IMR-90 (cell line): Measurements from ENCODE around the gene TCP1. TPM values are rescaled to one million over a fixed set of nuclear protein-coding genes. Genes with fewer than 3 reads are reported as not detected.

Experiments
- ATAC-seq: fragments of 200-7000 bp; cut with Tn5 transposase; 2 replicates; pipeline ENCODE4 v1.9.1; 2020; ENCODE audit warnings: low read depth, mild to moderate bottlenecking, moderate library complexity
- BruUV-seq: library from RNA; stranded (reverse); fragments of 400-500 nt; replicated peaks from 2 replicates; lab custom pipeline; 2021; lab: Mats Ljungman, UMichigan
- CTCF ChIA-PET: fragments of 300-600 bp; formaldehyde crosslinking; extraction: SDS; loops from one replicate; lab custom pipeline; 2021; ENCODE audit warnings: antibody characterized with exemption; lab: Yijun Ruan, JAX
- POLR2A ChIA-PET: fragments of 300-600 bp; sonication (Branson Sonifier 250); formaldehyde crosslinking; loops from one replicate; lab custom pipeline; 2022; ENCODE audit warnings: antibody characterized with exemption; ENCODE audit not compliant: unreplicated experiment; lab: Charles Lee
- DNase-seq: peaks from one replicate; pipeline ENCODE4 v3.0.0; 2013
- H2AFZ ChIP-seq: replicated peaks from 2 replicates; pipeline ENCODE3; 2013; ENCODE audit warnings: low read length, mild to moderate bottlenecking; ENCODE audit not compliant: poor library complexity
- H2AK5ac ChIP-seq: 2 replicates; pipeline ENCODE4 v1.6.1; 2013; ENCODE audit warnings: low read depth, low read length, inconsistent platforms
- H2AK9ac ChIP-seq: replicated peaks from 2 replicates; pipeline ENCODE3; 2013; ENCODE audit warnings: mild to moderate bottlenecking, low read depth, low read length, moderate library complexity; ENCODE audit not compliant: poor library complexity
- H2BK120ac ChIP-seq: 2 replicates; pipeline ENCODE4 v1.6.1; 2013; ENCODE audit warnings: low read depth, low read length, inconsistent platforms
- H2BK15ac ChIP-seq: 3 replicates; pipeline ENCODE4 v1.6.1; 2013; ENCODE audit warnings: low read depth, low read length, inconsistent platforms
- H2BK20ac ChIP-seq: 2 replicates; pipeline ENCODE4 v1.6.1; 2013; ENCODE audit warnings: low read depth, mild to moderate bottlenecking, inconsistent platforms, low read length, moderate library complexity
- H2BK5ac ChIP-seq: 2 replicates; pipeline ENCODE4 v1.6.1; 2013; ENCODE audit warnings: mild to moderate bottlenecking, low read depth, low read length, inconsistent platforms; ENCODE audit not compliant: poor library complexity, severe bottlenecking
- H3K14ac ChIP-seq: replicated peaks from 2 replicates; pipeline ENCODE4 v1.6.1; 2013; ENCODE audit warnings: low read depth, low read length, inconsistent platforms
- H3K18ac ChIP-seq: 2 replicates; pipeline ENCODE4 v1.6.1; 2013; ENCODE audit warnings: low read depth, low read length, control low read depth
- H3K23ac ChIP-seq: 2 replicates; pipeline ENCODE4 v1.6.1; 2013; ENCODE audit warnings: low read depth, low read length, inconsistent platforms
- H3K27ac ChIP-seq: 2 replicates; pipeline ENCODE4 v1.5.1; 2013; ENCODE audit warnings: mild to moderate bottlenecking, control low read depth, low read length; ENCODE audit not compliant: insufficient read depth
- H3K27me3 ChIP-seq: 2 replicates; pipeline ENCODE4 v1.6.1; 2013; ENCODE audit warnings: low read length; ENCODE audit not compliant: control insufficient read depth, insufficient read depth
- H3K36me3 ChIP-seq: 2 replicates; pipeline ENCODE4 v1.6.1; 2013; ENCODE audit warnings: low read length, mixed read lengths; ENCODE audit not compliant: control insufficient read depth, insufficient read depth
- H3K4ac ChIP-seq: 2 replicates; pipeline ENCODE4 v1.6.1; 2013; ENCODE audit warnings: low read depth, low read length, inconsistent platforms
- H3K4me1 ChIP-seq: 2 replicates; pipeline ENCODE4 v1.6.1; 2013; ENCODE audit warnings: low read length, mixed read lengths; ENCODE audit not compliant: control insufficient read depth, insufficient read depth
- H3K4me2 ChIP-seq: 2 replicates; pipeline ENCODE4 v1.6.1; 2013; ENCODE audit warnings: low read depth, mild to moderate bottlenecking, control low read depth, low read length, moderate library complexity
- H3K4me3 ChIP-seq: 2 replicates; pipeline ENCODE4 v1.5.1; 2013; ENCODE audit warnings: low read depth, mild to moderate bottlenecking, control low read depth, low read length, moderate library complexity; ENCODE audit not compliant: insufficient read depth
- H3K56ac ChIP-seq: 2 replicates; pipeline ENCODE4 v1.6.1; 2013; ENCODE audit warnings: low read length, inconsistent platforms; ENCODE audit not compliant: insufficient read depth; ENCODE audit errors: extremely low read depth
- H3K79me1 ChIP-seq, 2 experiments: 2 replicates each; pipeline ENCODE4 v1.6.1; 2013; ENCODE audit warnings: low read length in 2 of 2, inconsistent platforms in 1 of 2, low read depth in 1 of 2
- H3K9ac ChIP-seq: 2 replicates; pipeline ENCODE4 v1.6.1; 2013; ENCODE audit warnings: low read depth, low read length, control low read depth
- H3K9me1 ChIP-seq: 2 replicates; pipeline ENCODE4 v1.6.1; 2013; ENCODE audit warnings: low read length, inconsistent platforms; ENCODE audit not compliant: insufficient read depth
- H3K9me3 ChIP-seq: 2 replicates; pipeline ENCODE4 v1.6.1; 2013; ENCODE audit warnings: low read length; ENCODE audit not compliant: control insufficient read depth, insufficient read depth
- H4K20me1 ChIP-seq: 2 replicates; pipeline ENCODE4 v1.6.1; 2013; ENCODE audit warnings: low read length, inconsistent platforms; ENCODE audit not compliant: insufficient read depth
- H4K5ac ChIP-seq: 2 replicates; pipeline ENCODE4 v1.6.1; 2013; ENCODE audit warnings: mild to moderate bottlenecking, low read depth, low read length, control low read depth
- H4K8ac ChIP-seq, 2 experiments: 2 replicates each; pipeline ENCODE4 v1.6.1; 2013; ENCODE audit warnings: low read depth in 2 of 2, low read length in 2 of 2, control low read depth in 1 of 2, inconsistent platforms in 1 of 2
- H4K91ac ChIP-seq: 2 replicates; pipeline ENCODE4 v1.6.1; 2013; ENCODE audit warnings: low read depth, low read length, inconsistent platforms; ENCODE audit not compliant: insufficient read depth
- CTCF ChIP-seq: conservative IDR thresholded peaks from 2 replicates; pipeline ENCODE4 v1.5.1; 2012; ENCODE audit warnings: mild to moderate bottlenecking, low read depth, low read length, improper control_type of control experiment
- ELK1 ChIP-seq: fragments of 150-350 bp; IDR thresholded peaks from 2 replicates; pipeline ENCODE4 v1.6.1; 2016; ENCODE audit warnings: low read depth, mild to moderate bottlenecking, low read length, moderate library complexity, borderline replicate concordance
- FOS ChIP-seq: fragments of 150-350 bp; IDR thresholded peaks from 2 replicates; pipeline ENCODE4 v1.6.1; 2016; ENCODE audit warnings: low read depth, low read length
- MAFK ChIP-seq: IDR thresholded peaks from 2 replicates; pipeline ENCODE4 v1.6.1; 2012; ENCODE audit warnings: low read depth, low read length, improper control_type of control experiment
- MXI1 ChIP-seq: IDR thresholded peaks from 2 replicates; pipeline ENCODE4 v1.6.1; 2012; ENCODE audit warnings: low read depth, mild to moderate bottlenecking, low read length, moderate library complexity, borderline replicate concordance
- NFE2L2 ChIP-seq: fragments of 150-350 bp; IDR thresholded peaks from 2 replicates; pipeline ENCODE4 v1.6.1; 2016; ENCODE audit warnings: low read depth, mild to moderate bottlenecking, low read length
- POLR2A ChIP-seq: IDR thresholded peaks from 2 replicates; pipeline ENCODE4 v1.6.1; 2012; ENCODE audit warnings: mild to moderate bottlenecking, low read depth, low read length
- RFX5 ChIP-seq: IDR thresholded peaks from 2 replicates; pipeline ENCODE4 v1.8.0; 2012; ENCODE audit warnings: low read depth, mild to moderate bottlenecking, low read length, moderate library complexity
- WGBS, 2 experiments: methylation state at CpG; one replicate each; pipeline versions ENCODE4 v1.1.5 to v1.1.7; 2013; ENCODE audit warnings: missing lambda C conversion rate in 2 of 2; ENCODE audit not compliant: insufficient read length in 1 of 2; ENCODE audit errors: extremely low coverage in 2 of 2; 5-methylcytosine and 5-hydroxymethylcytosine counted together
- dilution Hi-C: fragments of 300-500 bp; cut with HindIII; formaldehyde crosslinking; loops from one replicate; pipeline ENCODE4 v1.14.3; 2018; ENCODE audit warnings: low sequenced_read_pairs; ENCODE audit not compliant: unreplicated experiment
- in situ Hi-C: fragments of 300-500 bp; cut with MboI; formaldehyde crosslinking; loops from 3 replicates; pipeline ENCODE4 v1.14.3; 2019; ENCODE audit warnings: low sequenced_read_pairs, inconsistent platforms, mixed read lengths
- intact Hi-C: fragments of 100-400 bp; cut with micrococcal nuclease; formaldehyde crosslinking; loops from 2 replicates; pipeline ENCODE4 v1.10.0; 2022
- polyA plus RNA-seq, 3 experiments: library from polyadenylated mRNA; depleted of rRNA; stranded (reverse); fragments of >200 nt; gene quantifications; 2 replicates each; pipeline ENCODE4 v1.2.3, GENCODE V29; 2012; ENCODE audit warnings: low replicate concordance in 1 of 3
- total RNA-seq: library from RNA; depleted of rRNA; stranded (reverse); fragments of >200 nt; gene quantifications from 2 replicates; pipeline ENCODE4 v1.2.3, GENCODE V29; 2012

Gene TCP1
- total and polyA plus RNA-seq, 2 of the 4 experiments (the other 2 are of a cell fraction): 119 to 576 TPM

- CTCF ChIA-PET: interaction anchor here (1.0 kb wide), 1 partner anchor 10 kb away, joined by 3 read pairs; no protein-coding TSS in a partner anchor
- POLR2A ChIA-PET: interaction anchor here (0.6 kb wide), 1 partner anchor 108 kb away, joined by 3 read pairs; no protein-coding TSS in a partner anchor
- no peak overlapping the region for H2BK20ac ChIP-seq
- H3K14ac ChIP-seq: peak overlapping the region; percentile 91
- H2AK5ac ChIP-seq: peak overlapping the region; percentile 10; the same call in 1 of the 2 replicates
- H3K79me1 ChIP-seq: peaks cover 8 to 21% of the 10 kb centered on the region in 2 experiments; a peak in 3 of 4 replicates
- H4K8ac ChIP-seq: peak overlapping the region; percentile 74 to 82
- peak overlapping the region; percentile 95 for H3K23ac ChIP-seq
- H3K9me3 ChIP-seq: no peaks in the 10 kb centered on the region
- H2BK15ac ChIP-seq: no peak overlapping the region
- H2BK120ac ChIP-seq: no peak overlapping the region
- peak overlapping the region; percentile 81 for H3K27ac ChIP-seq
- TF ChIP-seq NFE2L2: no peak
- TF ChIP-seq CTCF: no peak
- TF ChIP-seq MXI1: 0 out of 2 replicates have a peak, but pooled peaks have one; percentile 12
- TF ChIP-seq FOS: no peak
- no peak for TF ChIP-seq MAFK
- no peak for TF ChIP-seq RFX5
- no peak for TF ChIP-seq ELK1
- no peak for TF ChIP-seq POLR2A
- peaks cover 21% of the 10 kb centered on the region for H4K20me1 ChIP-seq
- H3K9me1 ChIP-seq: no peaks in the 10 kb centered on the region
- H4K91ac ChIP-seq: peak overlapping the region; percentile 69
- peak overlapping the region; percentile 88 for H3K4ac ChIP-seq
- peak overlapping the region; percentile 96 for H2AFZ ChIP-seq
- no peaks in the 10 kb centered on the region for H3K27me3 ChIP-seq
- in situ Hi-C loops (no loop called here), dilution Hi-C loops (no loop called here), intact Hi-C loops (no loop called here)
- BruUV-seq: TSS peak; percentile 32
- H3K18ac ChIP-seq: no peak overlapping the region
- DNase-seq (no peak), ATAC-seq (no peak)
- H2BK5ac ChIP-seq: peak overlapping the region; percentile 58
- H3K4me3 ChIP-seq: peak overlapping the region; percentile 79
- WGBS, 2 experiments: 35% methylated on average over 2 of the region's 18 CpGs; no CpG with 5 or more reads in 1 of the 2 experiments
- no peak overlapping the region; the same call in 1 of the 2 replicates for H4K5ac ChIP-seq
- H3K4me2 ChIP-seq: peak overlapping the region; percentile 76
- peak overlapping the region; percentile 95 for H2AK9ac ChIP-seq
- peaks cover 11% of the 10 kb centered on the region for H3K36me3 ChIP-seq
- H3K4me1 ChIP-seq: peaks cover 4% of the 10 kb centered on the region
- peak overlapping the region; percentile 88 for H3K9ac ChIP-seq
- peak overlapping the region; percentile 74 for H3K56ac ChIP-seq
Measured at GRCh38 chr6:159790956-159791598, 1.7 kb upstream of the TCP1 start.
